Stimulated activated CD8-positive, alpha-beta memory T cell treated with anti-CD3 and anti-CD28 coated beads, Interleukin-4, amount 100 ng/mL, for 48 hours (primary cell): Measurements from ENCODE around the gene CCDC137.

Source experiments
- DNase-seq: peaks from one replicate; pipeline ENCODE4 v3.0.0-alpha.2; 2020

CCDC137 gene

GRCh38 chr17:81651692-81652091, 14.8 kb upstream of the CCDC137 start:
- no peak for DNase-seq

DNA sequence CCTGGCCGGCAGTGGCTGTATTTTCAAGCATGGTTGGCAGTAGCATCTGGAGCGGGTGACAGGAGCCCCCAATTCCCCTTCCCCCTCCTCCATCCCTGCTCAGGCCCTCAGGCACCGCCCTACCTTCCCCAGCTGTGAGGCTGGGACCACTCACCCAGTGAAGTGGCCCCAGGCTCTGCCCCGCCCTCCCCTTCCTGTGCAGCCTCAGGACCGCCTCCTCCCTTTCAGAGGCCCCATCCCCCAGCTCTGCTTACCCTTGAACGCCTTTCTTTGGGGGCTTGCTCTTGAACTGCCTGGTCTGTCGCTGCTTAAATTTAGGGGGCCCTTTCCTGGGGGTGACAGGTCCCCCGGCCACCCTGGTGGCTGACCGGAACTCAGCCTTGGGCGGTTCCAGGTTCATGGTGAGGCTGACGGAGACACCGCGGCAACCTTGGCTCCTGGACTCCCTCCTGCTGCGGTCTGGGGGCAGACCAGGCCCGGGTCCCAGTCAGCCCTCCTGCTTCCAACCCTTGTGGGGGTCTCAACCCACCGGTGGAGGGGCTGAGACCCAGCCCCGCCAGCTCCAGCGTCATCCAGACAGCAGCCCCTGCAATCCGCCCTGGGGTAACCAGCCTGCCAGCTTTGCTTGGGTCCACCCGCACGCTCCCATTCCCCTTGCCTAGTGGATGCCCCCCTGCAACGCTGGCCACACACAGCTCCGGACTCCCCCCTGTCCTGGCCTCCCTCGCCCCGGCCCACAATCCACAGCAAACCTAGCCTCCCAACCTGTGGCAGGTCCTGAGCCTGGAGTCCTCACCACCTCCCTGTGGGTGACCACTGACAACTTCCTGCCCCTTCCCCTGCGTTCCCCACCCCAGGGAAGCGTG, 13.4 kb upstream of the CCDC137 start:
- DNase-seq = peak; percentile 52

DNA sequence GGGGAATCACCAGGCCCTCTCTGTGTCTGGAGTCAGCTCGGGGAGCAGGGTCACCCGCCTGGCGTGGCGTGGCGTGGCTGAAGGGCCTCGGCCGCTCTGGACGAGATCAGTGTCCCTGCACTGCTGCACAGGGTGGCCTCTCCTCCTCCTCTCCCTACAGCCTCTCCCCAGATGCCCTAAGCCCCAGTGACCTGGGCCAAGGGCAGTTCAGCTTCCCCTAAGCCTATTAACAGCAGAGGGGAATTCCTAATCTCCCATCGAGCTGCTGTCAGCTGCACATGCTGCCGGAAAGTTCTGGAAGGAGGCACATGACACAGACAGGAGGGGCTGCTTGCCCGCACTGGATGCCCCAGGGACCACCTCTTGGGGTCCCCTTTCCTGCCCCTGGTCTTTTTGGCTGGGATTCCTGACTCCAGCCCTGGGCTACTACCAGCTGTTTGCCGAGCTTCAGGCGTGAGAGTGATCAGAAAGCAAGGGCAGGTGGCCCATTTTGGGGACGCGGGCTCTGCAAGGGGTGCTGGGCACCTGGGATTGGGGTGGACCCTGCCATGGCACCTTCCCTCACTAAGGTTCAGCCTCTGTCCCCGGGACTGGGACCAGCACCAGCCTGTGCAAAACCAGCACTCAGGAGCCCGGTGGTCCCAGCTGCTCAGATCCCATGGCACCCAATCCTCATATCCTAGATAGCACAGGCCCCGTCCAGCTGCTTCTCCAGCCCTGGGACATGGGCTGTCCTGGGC, 11.0 kb upstream of the CCDC137 start:
- DNase-seq = no peak

DNA sequence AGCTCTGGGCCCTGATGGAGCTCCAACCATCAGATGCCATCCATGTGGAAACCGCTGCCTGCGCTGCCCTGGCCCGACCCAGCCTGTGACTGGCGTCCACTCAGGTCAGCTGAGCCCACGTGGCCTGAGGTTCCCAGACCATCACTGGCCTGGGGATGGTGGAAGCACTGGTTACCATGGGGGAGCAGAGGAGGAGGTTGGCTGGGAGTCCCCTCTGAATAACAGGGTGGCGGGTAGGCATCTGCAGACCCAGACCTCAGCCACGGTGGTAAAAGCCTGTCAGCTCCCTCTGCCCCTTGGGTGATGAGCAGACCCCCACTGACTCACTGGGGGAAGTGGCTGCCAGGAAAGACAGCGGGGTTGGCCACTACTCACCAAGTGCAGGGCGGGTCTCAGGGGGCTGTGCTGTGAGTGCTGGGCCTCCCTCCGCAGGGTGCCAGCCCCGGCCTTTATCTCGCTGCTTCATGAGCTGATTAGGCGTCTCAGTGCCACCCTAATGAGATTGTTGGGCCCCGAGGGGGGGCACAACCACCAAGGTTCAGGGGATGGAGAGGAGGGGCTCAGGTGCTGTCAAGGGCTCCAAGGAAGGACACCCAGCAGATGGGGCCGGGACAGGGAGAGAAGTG, 10.3 kb upstream of the CCDC137 start, which contains the start of gene PDE6G:
Gene PDE6G, minus strand, starts transcription at position 425 of the 626 bp plus-strand sequence. CDS start 3,237 bp downstream, outside the sequence.
- no peak for DNase-seq

DNA sequence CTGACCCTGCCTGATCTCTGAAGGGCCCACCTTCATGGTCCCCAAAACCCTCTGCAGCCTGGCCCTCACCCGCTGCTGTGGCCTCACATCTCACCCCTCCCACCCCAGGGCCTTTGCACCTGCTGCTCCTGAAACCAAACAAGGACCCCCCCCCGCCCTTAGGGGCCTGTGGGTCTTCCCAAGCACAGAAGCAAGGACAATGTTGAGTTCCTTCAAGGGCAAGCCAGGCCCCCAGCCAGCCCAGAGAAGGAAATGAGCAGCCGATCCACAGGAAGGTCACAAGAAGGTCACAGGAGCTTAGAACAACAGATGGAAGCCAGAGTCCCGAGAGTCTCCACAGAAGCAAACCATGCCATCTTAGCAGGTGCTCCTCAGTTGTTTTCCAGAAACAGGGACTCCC, 9.7 kb upstream of the CCDC137 start:
- DNase-seq = no peak

DNA sequence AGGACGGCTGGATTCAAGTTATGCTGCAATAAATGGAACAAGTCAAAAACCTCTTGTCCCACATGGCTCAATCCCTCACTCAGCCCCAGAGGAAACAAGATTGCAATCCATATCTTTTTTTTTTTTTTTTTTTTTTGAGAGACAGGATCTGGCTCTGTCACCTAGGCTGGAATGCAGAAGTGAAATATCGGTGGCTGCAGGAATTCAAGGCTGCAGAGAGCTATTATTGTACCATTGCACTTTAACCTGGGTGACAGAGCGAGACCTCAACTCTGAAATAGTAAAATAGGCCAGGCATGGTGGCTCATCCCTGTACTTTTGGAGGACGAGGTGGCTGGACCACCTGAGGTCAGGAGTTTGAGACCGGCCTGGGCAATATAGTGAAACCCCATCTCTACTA, 7.5 kb upstream of the CCDC137 start:
- DNase-seq = no peak

DNA sequence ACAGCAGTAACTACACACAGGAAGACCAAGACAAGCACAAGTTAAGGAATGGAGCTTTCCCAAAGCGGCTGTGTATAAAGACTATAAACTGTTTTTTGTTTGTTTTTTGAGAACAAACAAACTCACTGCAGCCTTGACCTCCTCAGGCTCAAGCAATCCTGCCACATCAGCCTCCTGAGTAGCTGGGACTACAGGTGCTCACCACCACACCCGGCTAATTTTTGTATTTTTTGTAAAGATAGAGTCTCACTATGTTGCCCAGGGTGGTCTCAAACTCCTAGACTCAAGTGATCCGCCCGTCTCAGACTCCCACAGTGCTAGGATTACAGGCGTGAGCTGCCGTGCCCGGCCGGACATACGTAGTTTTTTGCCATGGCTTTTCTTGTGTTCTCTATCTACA, 6.1 kb upstream of the CCDC137 start:
- DNase-seq = no peak

DNA sequence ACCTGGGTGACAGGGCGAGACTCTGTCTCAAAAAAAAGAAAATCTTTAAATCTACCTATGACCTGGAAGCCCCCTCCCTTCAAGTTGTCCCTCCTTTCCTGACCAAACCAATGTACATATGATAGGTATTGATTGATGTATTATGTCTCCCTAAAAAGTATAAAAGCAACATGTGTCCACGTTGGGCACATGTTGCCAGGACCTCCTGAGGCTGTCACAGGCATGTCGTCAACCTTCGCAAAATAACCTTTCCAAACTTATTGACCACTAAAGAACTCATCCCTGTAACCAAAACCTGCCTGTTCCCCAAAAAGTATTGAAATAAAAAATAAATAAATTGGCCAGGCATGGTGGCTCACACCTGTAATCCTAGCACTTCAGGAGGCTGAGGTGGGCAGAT, 4.5 kb upstream of the CCDC137 start:
- DNase-seq = no peak

DNA sequence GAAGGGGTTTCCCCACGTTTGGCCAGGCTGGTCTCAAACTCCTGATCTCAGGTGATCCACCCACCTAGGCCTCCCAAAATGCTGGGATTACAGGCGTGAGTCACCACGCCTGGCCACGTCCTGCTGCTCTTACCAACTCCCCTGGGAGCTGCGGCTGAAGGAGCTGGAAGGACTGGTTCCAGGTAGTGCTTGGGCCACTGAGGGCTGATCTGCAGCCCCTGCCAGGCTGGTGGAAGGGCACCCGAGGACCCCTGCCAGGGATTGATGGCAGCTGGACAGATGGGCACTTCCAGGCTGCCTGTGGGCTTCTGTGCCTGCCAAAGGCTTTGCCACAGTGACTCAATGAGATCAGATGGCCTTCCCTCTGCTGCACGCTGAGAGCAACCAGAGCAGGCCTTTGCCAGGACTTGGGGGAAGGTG, 2.5 kb upstream of the CCDC137 start:
- peak; percentile 39 for DNase-seq

- DNase-seq = peak; percentile 76
Observed at GRCh38 chr17:81665205-81666091, 1.1 kb upstream of the CCDC137 start.

- no peak for DNase-seq
Observed at GRCh38 chr17:81666092-81666341, 520 bp upstream of the CCDC137 start.

DNA sequence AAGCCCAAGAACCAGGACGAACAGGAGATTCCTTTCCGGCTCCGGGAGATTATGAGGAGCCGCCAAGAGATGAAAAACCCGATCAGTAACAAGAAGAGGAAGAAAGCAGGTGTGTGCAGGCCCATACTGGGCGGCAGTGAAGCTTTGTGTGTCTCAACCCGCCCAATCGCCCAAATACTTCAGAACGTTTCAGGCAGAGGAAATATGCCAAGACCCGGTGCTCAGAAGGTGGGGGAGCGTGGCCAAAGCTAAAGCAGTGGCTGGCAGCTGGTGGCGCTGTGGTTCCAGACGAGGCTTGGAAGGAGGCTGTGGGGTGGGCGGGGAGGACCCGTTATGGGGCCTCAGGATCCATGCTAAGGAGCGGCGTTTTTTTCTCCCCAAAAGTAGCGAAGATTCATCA, 1.2 kb downstream of the CCDC137 start:
- DNase-seq = peak; percentile 35

- DNase-seq = no peak
Observed at GRCh38 chr17:81672504-81672903, 6.0 kb downstream of the CCDC137 start.

DNA sequence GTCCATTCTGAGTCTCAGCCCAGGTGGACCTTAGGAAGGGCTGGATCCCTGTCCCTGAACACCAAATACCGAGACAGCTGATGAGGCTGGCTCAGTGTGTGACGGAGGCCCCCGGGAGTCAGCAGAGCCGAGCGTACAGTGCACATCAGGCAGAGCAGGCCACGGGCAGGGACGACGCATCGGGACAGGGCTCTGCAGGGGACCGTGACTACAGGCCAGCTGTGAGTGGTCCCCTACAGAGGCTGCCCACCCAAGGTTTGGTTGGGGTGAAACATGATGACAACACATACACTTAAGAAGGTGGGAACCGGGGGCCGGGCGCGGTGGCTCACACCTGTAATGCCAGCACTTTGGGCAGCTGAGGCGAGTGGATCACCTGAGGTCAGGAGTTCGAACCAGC, 6.4 kb downstream of the CCDC137 start:
- DNase-seq = no peak

DNA sequence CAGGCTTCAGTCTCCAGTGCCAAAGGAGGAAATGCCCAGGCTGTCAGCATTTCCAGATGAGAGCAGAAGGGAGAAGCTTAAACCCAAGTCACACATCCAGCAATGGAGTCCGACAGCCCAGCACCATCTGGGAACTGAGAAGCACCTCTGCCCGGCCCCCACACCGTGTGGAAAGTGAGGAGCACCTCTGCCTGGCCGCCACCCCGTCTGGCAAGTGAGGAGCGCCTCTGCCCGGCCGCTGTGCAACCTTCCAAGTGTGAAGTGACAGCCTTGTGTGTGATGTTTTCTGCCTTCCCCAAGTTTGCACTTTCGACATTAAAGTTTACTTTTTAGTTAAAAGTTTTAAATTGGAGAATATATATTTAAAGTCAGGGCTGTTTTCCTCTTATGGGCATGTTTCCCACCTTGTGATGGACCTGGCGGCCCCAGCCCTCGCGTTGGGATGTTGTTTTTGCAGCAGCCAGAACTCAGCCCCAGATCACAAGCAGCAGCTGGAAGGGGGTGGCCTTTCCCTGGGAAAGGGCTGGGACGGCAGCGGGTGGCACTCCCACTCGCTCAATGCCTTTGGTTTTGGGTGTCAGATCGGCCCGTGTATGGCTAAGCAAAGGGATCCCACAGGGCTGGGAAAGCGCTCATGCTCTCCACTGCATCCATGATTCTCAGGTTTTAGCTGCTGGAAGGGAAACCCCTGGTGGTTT, 7.2 kb downstream of the CCDC137 start:
- DNase-seq = no peak

DNA sequence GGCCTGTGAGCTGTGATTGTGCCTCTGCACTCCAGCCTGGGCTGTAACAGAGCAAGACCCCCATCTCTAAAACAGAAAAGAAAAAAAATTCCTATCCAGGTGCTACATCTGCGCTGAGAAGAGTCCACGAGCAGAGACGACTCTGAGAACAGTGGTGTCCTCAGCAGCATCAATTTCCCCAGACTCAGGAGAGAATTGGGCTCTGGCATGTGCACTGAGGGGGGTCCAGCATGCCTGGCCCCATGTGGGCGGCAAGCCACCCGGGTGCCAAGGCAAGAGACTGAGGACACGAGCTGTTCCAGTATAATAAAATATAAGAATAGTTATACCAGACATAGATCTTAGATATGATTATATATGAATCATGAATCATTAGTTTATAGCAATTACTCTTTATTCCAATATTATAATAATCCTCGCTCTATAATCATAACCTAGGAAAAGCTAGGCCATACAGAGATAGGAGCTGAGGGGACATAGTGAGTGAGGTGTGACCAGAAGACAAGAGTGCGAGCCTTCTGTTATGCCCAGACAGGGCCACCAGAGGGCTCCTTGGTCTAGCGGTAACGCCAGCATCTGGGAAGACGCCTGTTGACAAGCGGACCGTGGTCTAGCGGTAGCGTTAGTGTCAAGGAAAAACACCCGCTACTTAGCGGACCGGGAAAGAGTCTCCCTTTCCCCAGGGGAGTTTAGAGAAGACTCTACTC, 9.1 kb downstream of the CCDC137 start:
- DNase-seq = peak; percentile 45

DNA sequence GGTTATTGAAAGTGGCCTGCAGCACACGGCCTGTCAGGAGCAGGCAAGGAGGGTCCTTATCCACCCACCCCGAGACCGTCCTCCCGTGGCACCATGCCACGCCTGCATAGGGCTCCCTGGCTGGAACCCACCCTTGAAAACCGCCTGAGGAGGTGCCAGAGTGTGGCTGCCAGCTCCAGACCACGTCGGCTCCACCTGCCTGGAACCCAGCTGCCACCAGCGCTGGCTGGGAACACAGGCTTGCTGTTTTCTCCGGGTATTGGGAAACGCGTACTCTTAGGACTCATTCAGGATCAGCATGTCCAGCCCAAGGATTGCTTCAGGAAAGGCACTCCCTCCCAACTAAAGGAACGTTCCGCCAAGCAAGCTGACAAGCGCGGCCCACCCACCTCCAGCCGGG, 10.4 kb downstream of the CCDC137 start:
- DNase-seq = no peak

GRCh38 chr17:81680150-81680549, 13.6 kb downstream of the CCDC137 start:
- DNase-seq = no peak

GRCh38 chr17:81681672-81682071, 15.1 kb downstream of the CCDC137 start:
- DNase-seq = no peak

GRCh38 chr17:81682565-81683207, 16.1 kb downstream of the CCDC137 start:
- no peak for DNase-seq

- DNase-seq = no peak
Observed at GRCh38 chr17:81683208-81683583, 16.7 kb downstream of the CCDC137 start.
